CD14-positive monocyte (primary cell): Measurements from ENCODE around the gene ALDH7A1. TPM values are rescaled to one million over a fixed set of nuclear protein-coding genes. Genes with fewer than 3 reads are reported as not detected.
A peak's percentile ranks its signal among the peaks of the same experiment; 100 is the strongest.

Experiments
- DNase-seq, 3 donors: peaks; one replicate each; pipeline ENCODE4 v3.0.0-alpha.2; 2011 to 2022
- H2AFZ ChIP-seq: 2 replicates; pipeline ENCODE4 v1.6.0; 2012; ENCODE audit warnings: mild to moderate bottlenecking, low read depth, low read length, inconsistent platforms; ENCODE audit not compliant: insufficient read depth, poor library complexity, severe bottlenecking
- H3K27ac ChIP-seq, 2 donors: 1 replicate in 1 of 2; 2 replicates in 1 of 2; pipeline ENCODE4 v1.5.1; 2012 to 2013; ENCODE audit warnings: low read length in 2 of 2, control low read depth in 1 of 2, inconsistent platforms in 1 of 2, low read depth in 1 of 2, mild to moderate bottlenecking in 1 of 2
- H3K27me3 ChIP-seq, 2 donors: one replicate each; pipeline versions ENCODE4 v1.6.0 to v1.6.1; 2011 to 2013; ENCODE audit warnings: low read length in 2 of 2; ENCODE audit not compliant: control insufficient read depth in 2 of 2, insufficient read depth in 2 of 2
- H3K36me3 ChIP-seq, 2 donors: replicated peaks in 1 of 2; 1 replicate in 1 of 2; 2 replicates in 1 of 2; pipeline versions ENCODE4 v1.5.1 to v1.6.1; 2012 to 2013; ENCODE audit warnings: low read length in 2 of 2, control low read depth in 1 of 2, inconsistent platforms in 1 of 2, mild to moderate bottlenecking in 1 of 2; ENCODE audit not compliant: insufficient read depth in 2 of 2, control insufficient read depth in 1 of 2
- H3K4me1 ChIP-seq, 2 donors: 1 replicate in 1 of 2; 2 replicates in 1 of 2; pipeline versions ENCODE4 v1.5.1 to v1.6.1; 2012 to 2013; ENCODE audit warnings: low read length in 2 of 2, control low read depth in 1 of 2, inconsistent platforms in 1 of 2, mild to moderate bottlenecking in 1 of 2, moderate library complexity in 1 of 2; ENCODE audit not compliant: insufficient read depth in 2 of 2, control insufficient read depth in 1 of 2
- H3K4me2 ChIP-seq: replicated peaks from 2 replicates; pipeline ENCODE3; 2012; ENCODE audit warnings: low read length, moderate library complexity, mild to moderate bottlenecking; ENCODE audit not compliant: poor library complexity, severe bottlenecking; ENCODE audit errors: extremely low read depth
- H3K4me3 ChIP-seq, 3 experiments: fragments of 200-600 bp in 1 of 3; sonication (generic) in 1 of 3; replicated peaks in 1 of 3; 1 replicate in 2 of 3; 2 replicates in 1 of 3; pipeline ENCODE4 v1.5.1; 2011 to 2013; ENCODE audit warnings: low read length in 3 of 3, mild to moderate bottlenecking in 3 of 3, control low read depth in 2 of 3, low read depth in 2 of 3, inconsistent platforms in 1 of 3, moderate library complexity in 1 of 3
- H3K79me2 ChIP-seq: 2 replicates; pipeline ENCODE4 v1.6.0; 2012; ENCODE audit warnings: mild to moderate bottlenecking, control low read depth, inconsistent platforms, low read length, moderate library complexity; ENCODE audit not compliant: insufficient read depth
- H3K9ac ChIP-seq: 2 replicates; pipeline ENCODE4 v1.6.0; 2017; ENCODE audit warnings: low read length, mild to moderate bottlenecking; ENCODE audit not compliant: insufficient read depth, poor library complexity, severe bottlenecking
- H3K9me3 ChIP-seq, 2 donors: replicated peaks in 1 of 2; 1 replicate in 1 of 2; 2 replicates in 1 of 2; pipeline versions ENCODE4 v1.5.1 to v1.6.1; 2012 to 2013; ENCODE audit warnings: low read length in 2 of 2, control low read depth in 1 of 2; ENCODE audit not compliant: control insufficient read depth in 1 of 2, insufficient read depth in 1 of 2
- H4K20me1 ChIP-seq: 2 replicates; pipeline ENCODE4 v1.6.0; 2012; ENCODE audit warnings: mild to moderate bottlenecking, low read length, control low read depth, moderate library complexity; ENCODE audit not compliant: insufficient read depth
- H3K27ac Mint-ChIP-seq, 7 donors: one replicate each; pipeline ENCODE4 v1.8.0; 2020; ENCODE audit warnings: mild to moderate bottlenecking in 7 of 7, mixed read lengths in 7 of 7, moderate library complexity in 6 of 7, inconsistent platforms in 2 of 7
- H3K27me3 Mint-ChIP-seq, 3 donors: one replicate each; pipeline ENCODE4 v1.8.0; 2021 to 2022; ENCODE audit warnings: low read depth in 3 of 3, mild to moderate bottlenecking in 3 of 3, mixed read lengths in 3 of 3, moderate library complexity in 3 of 3, inconsistent platforms in 1 of 3
- H3K36me3 Mint-ChIP-seq, 2 donors: one replicate each; pipeline ENCODE4 v1.8.0; 2020; ENCODE audit warnings: mixed read lengths in 2 of 2, inconsistent platforms in 1 of 2, mild to moderate bottlenecking in 1 of 2
- H3K4me1 Mint-ChIP-seq: one replicate; pipeline ENCODE4 v1.8.0; 2020; ENCODE audit warnings: mild to moderate bottlenecking, mixed read lengths
- H3K4me3 Mint-ChIP-seq, 2 donors: one replicate each; pipeline ENCODE4 v1.8.0; 2020; ENCODE audit warnings: mild to moderate bottlenecking in 2 of 2, mixed read lengths in 2 of 2, moderate library complexity in 1 of 2
- H3K9me3 Mint-ChIP-seq, 7 donors: one replicate each; pipeline ENCODE4 v1.8.0; 2020 to 2022; ENCODE audit warnings: mixed read lengths in 7 of 7, mild to moderate bottlenecking in 6 of 7, moderate library complexity in 6 of 7, inconsistent platforms in 2 of 7
- WGBS: methylation state at CpG from one replicate; pipeline ENCODE4 v1.1.5; 2013; ENCODE audit warnings: missing lambda C conversion rate; ENCODE audit not compliant: insufficient coverage; 5-methylcytosine and 5-hydroxymethylcytosine counted together
- intact Hi-C, 2 donors: fragments of 100-400 bp; cut with micrococcal nuclease; formaldehyde crosslinking; loops; one replicate each; pipeline versions ENCODE4 v1.15.0 to v1.15.1; 2023
- polyA plus RNA-seq, 3 donors: library from polyadenylated mRNA; depleted of rRNA in 1 of 3; unstranded in 2 of 3; stranded (reverse) in 1 of 3; fragments of 300-500 nt in 2 of 3; fragments of >200 nt in 1 of 3; fragmentation: Illumina TruSeq in 2 of 3; gene quantifications; 1 replicate in 2 of 3; 2 replicates in 1 of 3; pipeline ENCODE4 v1.2.3, GENCODE V29; 2012 to 2021
- TF ChIP-seq, protein P1 (sequence below): fragments of 200-600 bp; IDR thresholded peaks from one replicate; pipeline ENCODE4 v1.8.0; 2022; ENCODE audit warnings: antibody characterized with exemption, mild to moderate bottlenecking

ALDH7A1 gene
- polyA plus RNA-seq, 3 donors: 0.44 to 0.67 (median 0.59) TPM

DNA sequence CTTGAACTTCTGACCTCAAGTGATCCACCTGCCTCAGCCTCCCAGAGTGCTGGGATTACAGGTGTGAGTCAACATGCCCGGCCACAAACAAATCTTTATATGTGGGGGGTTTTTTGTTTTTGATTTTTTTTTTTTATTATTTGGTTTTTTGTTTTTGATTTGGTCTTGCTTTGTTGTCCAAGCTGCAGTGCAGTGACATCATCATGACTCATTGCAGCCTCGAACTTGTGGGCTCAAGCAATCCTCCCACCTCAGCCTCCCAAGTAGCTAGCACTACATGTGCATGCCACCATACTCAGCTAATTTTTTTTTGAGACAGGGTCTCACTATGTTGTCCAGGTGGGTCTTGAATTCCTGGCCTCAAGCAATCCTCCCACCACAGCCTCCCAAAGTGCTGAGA is 42.4 kb downstream of the ALDH7A1 start:
- no peaks in the 10 kb centered on the region for H4K20me1 ChIP-seq
- WGBS: 80% methylated on average over 1 of the region's 2 CpGs
- H3K9me3 Mint-ChIP-seq: peaks cover 0 to 2% (median 0%) of the 10 kb centered on the region in 7 donors
- intact Hi-C loops: no loop called here
- H3K27ac Mint-ChIP-seq: no peak overlapping the region
- H3K36me3 Mint-ChIP-seq: no peaks in the 10 kb centered on the region
- no peaks in the 10 kb centered on the region for H3K4me1 ChIP-seq
- DNase-seq: no peak
- H3K4me3 Mint-ChIP-seq: no peak overlapping the region
- no peak overlapping the region for H2AFZ ChIP-seq
- no peaks in the 10 kb centered on the region for H3K27me3 Mint-ChIP-seq
- no peaks in the 10 kb centered on the region for H3K36me3 ChIP-seq
- H3K4me3 ChIP-seq: no peak overlapping the region
- no peaks in the 10 kb centered on the region for H3K27me3 ChIP-seq
- H3K79me2 ChIP-seq: no peaks in the 10 kb centered on the region
- no peaks in the 10 kb centered on the region for H3K4me1 Mint-ChIP-seq
- TF ChIP-seq, protein P1, sequence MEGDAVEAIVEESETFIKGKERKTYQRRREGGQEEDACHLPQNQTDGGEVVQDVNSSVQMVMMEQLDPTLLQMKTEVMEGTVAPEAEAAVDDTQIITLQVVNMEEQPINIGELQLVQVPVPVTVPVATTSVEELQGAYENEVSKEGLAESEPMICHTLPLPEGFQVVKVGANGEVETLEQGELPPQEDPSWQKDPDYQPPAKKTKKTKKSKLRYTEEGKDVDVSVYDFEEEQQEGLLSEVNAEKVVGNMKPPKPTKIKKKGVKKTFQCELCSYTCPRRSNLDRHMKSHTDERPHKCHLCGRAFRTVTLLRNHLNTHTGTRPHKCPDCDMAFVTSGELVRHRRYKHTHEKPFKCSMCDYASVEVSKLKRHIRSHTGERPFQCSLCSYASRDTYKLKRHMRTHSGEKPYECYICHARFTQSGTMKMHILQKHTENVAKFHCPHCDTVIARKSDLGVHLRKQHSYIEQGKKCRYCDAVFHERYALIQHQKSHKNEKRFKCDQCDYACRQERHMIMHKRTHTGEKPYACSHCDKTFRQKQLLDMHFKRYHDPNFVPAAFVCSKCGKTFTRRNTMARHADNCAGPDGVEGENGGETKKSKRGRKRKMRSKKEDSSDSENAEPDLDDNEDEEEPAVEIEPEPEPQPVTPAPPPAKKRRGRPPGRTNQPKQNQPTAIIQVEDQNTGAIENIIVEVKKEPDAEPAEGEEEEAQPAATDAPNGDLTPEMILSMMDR: no peak
- H3K9me3 ChIP-seq: no peaks in the 10 kb centered on the region
- H3K27ac ChIP-seq: no peak overlapping the region
- no peak overlapping the region for H3K9ac ChIP-seq
- no peak overlapping the region for H3K4me2 ChIP-seq

DNA sequence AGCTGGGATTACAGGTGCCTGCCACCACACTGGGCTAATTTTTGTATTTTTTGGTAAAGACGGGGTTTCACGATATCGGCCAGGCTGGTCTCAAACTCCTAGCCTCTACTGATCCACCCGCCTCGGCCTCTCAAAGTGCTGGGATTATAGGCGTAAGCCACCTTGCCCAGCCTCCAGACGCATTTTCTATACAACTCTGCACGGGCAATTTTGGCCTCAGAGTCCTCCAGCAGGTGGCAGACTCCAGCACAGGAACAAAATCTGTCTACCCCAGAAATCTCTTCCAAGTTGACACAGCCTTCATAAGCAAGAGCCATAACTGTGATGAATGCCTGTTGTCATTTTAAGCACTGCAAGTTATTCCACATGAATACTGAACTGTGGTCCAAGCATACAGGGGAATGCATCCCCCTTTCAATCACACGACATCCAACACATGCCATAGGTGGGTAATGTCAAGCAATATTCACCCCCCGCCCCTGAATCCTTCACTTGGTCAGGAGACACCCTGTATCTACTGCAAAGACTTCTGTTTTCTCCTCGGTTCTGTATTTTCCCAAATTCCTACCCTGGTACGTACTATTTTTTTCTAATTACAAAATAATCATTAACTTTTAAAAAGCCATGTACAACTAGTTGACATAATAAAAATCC is 50.8 kb downstream of the ALDH7A1 start:
- H3K4me1 Mint-ChIP-seq: peaks cover 7% of the 10 kb centered on the region
- H3K27me3 ChIP-seq: no peaks in the 10 kb centered on the region
- intact Hi-C loops: no loop called here
- H3K9me3 ChIP-seq: no peaks in the 10 kb centered on the region
- no peak overlapping the region for H2AFZ ChIP-seq
- no peaks in the 10 kb centered on the region for H3K79me2 ChIP-seq
- H3K4me1 ChIP-seq: no peaks in the 10 kb centered on the region
- TF ChIP-seq, protein P1: peak; percentile 32
- H3K27ac Mint-ChIP-seq: no peak overlapping the region
- H3K36me3 ChIP-seq: no peaks in the 10 kb centered on the region
- no peak overlapping the region for H3K4me3 ChIP-seq
- H3K4me2 ChIP-seq: no peak overlapping the region
- no peaks in the 10 kb centered on the region for H4K20me1 ChIP-seq
- H3K9me3 Mint-ChIP-seq: peaks cover 0 to 2% (median 0%) of the 10 kb centered on the region in 7 donors
- no peak overlapping the region for H3K27ac ChIP-seq
- peaks cover 0 to 3% (median 0%) of the 10 kb centered on the region in 3 donors for H3K27me3 Mint-ChIP-seq
- no peak overlapping the region for H3K4me3 Mint-ChIP-seq
- no peak overlapping the region for H3K9ac ChIP-seq
- no peak for DNase-seq
- no peaks in the 10 kb centered on the region for H3K36me3 Mint-ChIP-seq
- WGBS: 67% methylated on average over 10 of the region's 12 CpGs
